ENCODE results near the gene ZNF254. TPM values are rescaled to one million over a fixed set of nuclear protein-coding genes. Genes with fewer than 3 reads are reported as not detected.
A peak's percentile ranks its signal among the peaks of the same experiment; 100 is the strongest.
"Not testable (repeated sequence)": the region's sequence is repeated elsewhere in the genome, so short reads cannot be mapped to it uniquely, and the experiment has no call there.

ZNF254 gene
- total and polyA plus RNA-seq, 8 donors, result 4.0 to 68.3 (median 21.9) TPM

- Histone ChIP-seq H3K36me3 (peaks cover 3 to 74% (median 63%) of the 10 kb centered on the region in 4 donors), H3K27ac (no peak overlapping the region), H3K27me3 (no peaks in the 10 kb centered on the region), H3K4me1 (no peaks in the 10 kb centered on the region), H3K4me3 (no peak overlapping the region), H3K9me3 (peaks cover 0 to 10% (median 0%) of the 10 kb centered on the region in 4 donors)
- TF ChIP-seq EP300 (IDR thresholded peaks at IDR 0.05), result no peak
- TF ChIP-seq POLR2A (IDR thresholded peaks at IDR 0.05), result no peak
- TF ChIP-seq POLR2AphosphoS5 (IDR thresholded peaks at IDR 0.05), result no peak
- TF ChIP-seq CTCF (IDR thresholded peaks at IDR 0.05), result no peak
- intact Hi-C loops (cut with DNase I; ENCODE audit: low total_unique reads), result no loop called here
- no peak for DNase-seq
Measured at GRCh38 chr19:24072720-24073119, 14.3 kb upstream of the ZNF254 start.

- peaks cover 0 to 65% (median 55%) of the 10 kb centered on the region in 4 donors for H3K36me3 ChIP-seq
- H3K27me3 ChIP-seq, result no peaks in the 10 kb centered on the region
- no peak for TF ChIP-seq CTCF (IDR thresholded peaks at IDR 0.05)
- TF ChIP-seq POLR2A (IDR thresholded peaks at IDR 0.05), result no peak
- TF ChIP-seq EP300 (IDR thresholded peaks at IDR 0.05), result no peak
- TF ChIP-seq POLR2AphosphoS5 (IDR thresholded peaks at IDR 0.05), result peak in 1 of 3 donors; percentile 10
- H3K4me1 ChIP-seq, result no peaks in the 10 kb centered on the region
- H3K27ac ChIP-seq, result no peak overlapping the region
- peak in 1 of 2 donors; percentile 31 for DNase-seq
- H3K9me3 ChIP-seq, result peaks cover 0 to 10% (median 0%) of the 10 kb centered on the region in 4 donors
- no peak overlapping the region for H3K4me3 ChIP-seq
- intact Hi-C loops (cut with DNase I; ENCODE audit: low total_unique reads), result no loop called here
Measured at GRCh38 chr19:24073807-24074206, 13.2 kb upstream of the ZNF254 start.

- H3K36me3 ChIP-seq, result peaks cover 0 to 65% (median 46%) of the 10 kb centered on the region in 4 donors
- H3K27ac ChIP-seq, result peak overlapping the region in 2 of 5 donors; percentile 6 to 23
- peaks cover 0 to 10% (median 0%) of the 10 kb centered on the region in 4 donors for H3K9me3 ChIP-seq
- intact Hi-C loops (cut with DNase I; ENCODE audit: low total_unique reads), result no loop called here
- H3K4me1 ChIP-seq, result no peaks in the 10 kb centered on the region
- no peak for TF ChIP-seq POLR2AphosphoS5 (IDR thresholded peaks at IDR 0.05)
- no peak for TF ChIP-seq POLR2A (IDR thresholded peaks at IDR 0.05)
- TF ChIP-seq CTCF (IDR thresholded peaks at IDR 0.05), result no peak
- TF ChIP-seq EP300 (IDR thresholded peaks at IDR 0.05), result no peak
- DNase-seq, result no peak
- no peaks in the 10 kb centered on the region for H3K27me3 ChIP-seq
- WGBS, 5 donors, result 95 to 100% (median 100%) methylated on average over 1 of the region's 1 CpG
- H3K4me3 ChIP-seq, result no peak overlapping the region
Measured at GRCh38 chr19:24074720-24075454, 12.1 kb upstream of the ZNF254 start.

GRCh38 chr19:24075530-24075929 lies 11.5 kb upstream of the ZNF254 start:
- not testable (repeated sequence) for DNase-seq
- 84 to 96% (median 89%) methylated on average over 4 of the region's 4 CpGs for WGBS, 5 donors

GRCh38 chr19:24078680-24079079 lies 8.3 kb upstream of the ZNF254 start:
- Histone ChIP-seq H3K4me1 (no peaks in the 10 kb centered on the region), H3K4me3 (no peak overlapping the region), H3K27me3 (no peaks in the 10 kb centered on the region), H3K27ac (no peak overlapping the region), H3K9me3 (peaks cover 0 to 10% (median 0%) of the 10 kb centered on the region in 4 donors), H3K36me3 (peaks cover 0 to 32% (median 18%) of the 10 kb centered on the region in 4 donors)
- no peak for TF ChIP-seq POLR2A (IDR thresholded peaks at IDR 0.05)
- no peak for TF ChIP-seq CTCF (IDR thresholded peaks at IDR 0.05)
- TF ChIP-seq EP300 (IDR thresholded peaks at IDR 0.05), result no peak
- TF ChIP-seq POLR2AphosphoS5 (IDR thresholded peaks at IDR 0.05), result no peak
- no peak for DNase-seq
- intact Hi-C loops (cut with DNase I; ENCODE audit: low total_unique reads), result no loop called here
- WGBS, 5 donors, result 88 to 93% (median 91%) methylated on average over 4 of the region's 4 CpGs

More at GRCh38 chr19:24075530-24075929, 11.5 kb upstream of the ZNF254 start:
- H3K27me3 ChIP-seq; intact Hi-C loops (cut with DNase I; ENCODE audit: low total_unique reads); H3K9me3 ChIP-seq; H3K4me3 ChIP-seq; H3K27ac ChIP-seq; H3K4me1 ChIP-seq: not testable (repeated sequence)
- peaks cover 0 to 59% (median 44%) of the 10 kb centered on the region in 4 donors for H3K36me3 ChIP-seq

All from stomach (tissue), 9 donors.